Stomach (tissue), 9 donors: ENCODE measurements around the gene RNF224. TPM values are rescaled to one million over a fixed set of nuclear protein-coding genes. Genes with fewer than 3 reads are reported as not detected.
A peak's percentile ranks its signal among the peaks of the same experiment; 100 is the strongest.

Experiments used
- DNase-seq, 2 donors: peaks; one replicate each; pipeline versions ENCODE4 v3.0.0 to v3.0.0-alpha.2; 2013 to 2019
- H3K27ac ChIP-seq, 5 donors: fragments of 200-600 bp in 4 of 5; sonication (generic) in 4 of 5; one replicate each; pipeline ENCODE4 v1.5.1; 2013 to 2019; ENCODE audit warnings: mild to moderate bottlenecking in 1 of 5, moderate library complexity in 1 of 5
- H3K27me3 ChIP-seq, 3 donors: fragments of 200-600 bp; sonication (generic); one replicate each; pipeline ENCODE4 v1.5.1; 2017 to 2019; ENCODE audit warnings: mixed run types in 1 of 3
- H3K36me3 ChIP-seq, 4 donors: fragments of 200-600 bp; sonication (generic); 1 replicate in 3 of 4; 2 replicates in 1 of 4; pipeline ENCODE4 v1.5.1; 2016 to 2019
- H3K4me1 ChIP-seq, 4 donors: fragments of 200-600 bp; sonication (generic); one replicate each; pipeline ENCODE4 v1.5.1; 2016 to 2019
- H3K4me3 ChIP-seq, 4 donors: fragments of 200-600 bp; sonication (generic) in 3 of 4; one replicate each; pipeline ENCODE4 v1.5.1; 2016 to 2019; ENCODE audit warnings: mild to moderate bottlenecking in 1 of 4
- H3K9me3 ChIP-seq, 4 donors: fragments of 200-600 bp; sonication (generic); one replicate each; pipeline ENCODE4 v1.5.1; 2016 to 2019
- EP300 ChIP-seq: sonication (generic); formaldehyde crosslinking; IDR thresholded peaks from one replicate; pipeline ENCODE4 v1.6.1; 2017; ENCODE audit warnings: antibody characterized with exemption
- POLR2A ChIP-seq, 4 donors: fragments of 450-650 bp; IDR thresholded peaks; one replicate each; pipeline ENCODE4 v1.6.1; 2016; ENCODE audit warnings: antibody characterized with exemption in 4 of 4, control low read depth in 2 of 4, mild to moderate bottlenecking in 1 of 4, moderate library complexity in 1 of 4
- POLR2AphosphoS5 ChIP-seq, 3 donors: sonication (generic); formaldehyde crosslinking; IDR thresholded peaks; one replicate each; pipeline ENCODE4 v1.6.1; 2016; ENCODE audit warnings: antibody characterized with exemption in 3 of 3
- WGBS, 5 donors: extraction: QIAGEN DNeasy Blood & Tissue Kit in 3 of 5; methylation state at CpG; one replicate each; pipeline versions ENCODE4 v1.1.5 to v1.1.7; 2013 to 2018; 5-methylcytosine and 5-hydroxymethylcytosine counted together
- intact Hi-C: fragments of 100-400 bp; cut with DNase I; formaldehyde crosslinking; loops from one replicate; pipeline ENCODE4 v1.15.1; 2023; ENCODE audit warnings: low total_unique reads
- polyA plus RNA-seq, 3 donors: library from polyadenylated mRNA; stranded (reverse); fragments of 200-250 nt; gene quantifications; one replicate each; pipeline ENCODE4 v1.2.3, GENCODE V29; 2013
- total RNA-seq, 5 donors: library from RNA; depleted of rRNA; stranded (reverse); fragments of >200 nt; gene quantifications; one replicate each; pipeline versions ENCODE4 v1.1.0 to v1.2.3, GENCODE V29; 2014 to 2016
- TF ChIP-seq, protein P1 (sequence below), 7 experiments: fragments of 450-650 bp in 4 of 7; fragments of 200-600 bp in 3 of 7; sonication (generic) in 3 of 7; IDR thresholded peaks; one replicate each; pipeline ENCODE4 v1.5.1; 2016 to 2019; ENCODE audit warnings: antibody characterized with exemption in 7 of 7, control low read depth in 2 of 7, mild to moderate bottlenecking in 1 of 7
- donor health status: healthy with polysubstance abuse.
- donor health status: Bipolar disorder and iron deficiency.
- donor health status: healthy.

Gene RNF224
- total and polyA plus RNA-seq, 8 donors = 1.0 TPM; not detected in 7

DNA sequence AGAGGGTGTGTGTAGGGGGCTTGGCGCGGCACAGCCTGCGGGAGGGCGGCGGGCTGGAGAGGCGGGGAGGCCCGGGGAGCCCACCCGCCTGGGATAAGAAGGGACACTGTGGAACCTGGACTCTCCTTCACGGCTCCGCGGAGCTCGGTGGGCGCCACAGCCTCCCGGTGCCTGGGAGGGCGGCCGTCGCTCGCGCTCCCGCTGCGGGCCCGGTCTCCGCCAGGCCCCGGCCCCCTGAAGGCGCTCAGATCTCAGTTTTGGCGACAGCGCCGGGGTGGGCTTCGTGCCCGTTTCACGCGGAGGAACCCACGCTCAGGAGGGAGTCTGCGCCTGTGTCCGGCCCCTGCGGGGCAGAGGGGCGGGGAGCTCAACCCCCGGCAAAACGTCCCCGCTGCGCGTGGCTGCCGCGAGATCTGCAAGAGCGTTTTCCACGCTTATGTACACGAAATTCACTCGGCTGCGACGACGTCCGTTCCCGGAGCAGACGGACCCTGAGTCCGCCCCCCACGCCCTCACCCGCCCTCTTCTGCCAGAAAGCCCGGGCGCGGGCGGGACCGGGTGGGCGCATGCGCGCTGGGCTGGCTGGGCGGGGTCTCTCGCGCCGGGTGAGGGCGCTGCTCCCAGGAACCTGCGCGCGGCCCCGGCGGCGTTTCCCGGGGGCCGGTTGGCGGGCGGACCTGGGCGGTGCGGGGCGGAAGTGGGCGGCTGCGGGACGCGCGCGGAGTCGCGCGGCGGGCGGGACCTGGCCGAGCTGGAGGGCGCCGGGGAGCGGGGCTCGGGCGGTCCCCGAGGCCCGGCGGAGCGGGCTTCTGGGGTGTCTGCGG, 27.5 kb downstream of the RNF224 start, which contains the start of gene NELFB:
TSS of gene NELFB (plus strand) at position 704 of the 824 bp plus-strand sequence.
- 0 to 4% (median 1%) methylated on average over 37 to 105 of the region's 105 CpGs for WGBS, 5 donors
- peak; percentile 96 to 97 for DNase-seq
- Histone ChIP-seq H3K27ac (peak within 1 kb of the TSS; percentile 78 to 91 (median 83)), H3K9me3 (no peaks in the 10 kb centered on the region), H3K4me1 (peaks cover 22 to 51% (median 38%) of the 10 kb centered on the region in 4 donors), H3K27me3 (no peaks in the 10 kb centered on the region), H3K36me3 (peaks cover 4 to 32% (median 26%) of the 10 kb centered on the region in 4 donors), H3K4me3 (peak within 1 kb of the TSS; percentile 94 to 100 (median 98))
- intact Hi-C loops = no loop called here
- TF ChIP-seq, protein P1, sequence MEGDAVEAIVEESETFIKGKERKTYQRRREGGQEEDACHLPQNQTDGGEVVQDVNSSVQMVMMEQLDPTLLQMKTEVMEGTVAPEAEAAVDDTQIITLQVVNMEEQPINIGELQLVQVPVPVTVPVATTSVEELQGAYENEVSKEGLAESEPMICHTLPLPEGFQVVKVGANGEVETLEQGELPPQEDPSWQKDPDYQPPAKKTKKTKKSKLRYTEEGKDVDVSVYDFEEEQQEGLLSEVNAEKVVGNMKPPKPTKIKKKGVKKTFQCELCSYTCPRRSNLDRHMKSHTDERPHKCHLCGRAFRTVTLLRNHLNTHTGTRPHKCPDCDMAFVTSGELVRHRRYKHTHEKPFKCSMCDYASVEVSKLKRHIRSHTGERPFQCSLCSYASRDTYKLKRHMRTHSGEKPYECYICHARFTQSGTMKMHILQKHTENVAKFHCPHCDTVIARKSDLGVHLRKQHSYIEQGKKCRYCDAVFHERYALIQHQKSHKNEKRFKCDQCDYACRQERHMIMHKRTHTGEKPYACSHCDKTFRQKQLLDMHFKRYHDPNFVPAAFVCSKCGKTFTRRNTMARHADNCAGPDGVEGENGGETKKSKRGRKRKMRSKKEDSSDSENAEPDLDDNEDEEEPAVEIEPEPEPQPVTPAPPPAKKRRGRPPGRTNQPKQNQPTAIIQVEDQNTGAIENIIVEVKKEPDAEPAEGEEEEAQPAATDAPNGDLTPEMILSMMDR (IDR thresholded peaks at IDR 0.05) = peak in 1 of 7 experiments; percentile 33
- TF ChIP-seq POLR2A (IDR thresholded peaks at IDR 0.05) = no peak
- peak; percentile 33 to 85 (median 75) for TF ChIP-seq POLR2AphosphoS5 (IDR thresholded peaks at IDR 0.05)

DNA sequence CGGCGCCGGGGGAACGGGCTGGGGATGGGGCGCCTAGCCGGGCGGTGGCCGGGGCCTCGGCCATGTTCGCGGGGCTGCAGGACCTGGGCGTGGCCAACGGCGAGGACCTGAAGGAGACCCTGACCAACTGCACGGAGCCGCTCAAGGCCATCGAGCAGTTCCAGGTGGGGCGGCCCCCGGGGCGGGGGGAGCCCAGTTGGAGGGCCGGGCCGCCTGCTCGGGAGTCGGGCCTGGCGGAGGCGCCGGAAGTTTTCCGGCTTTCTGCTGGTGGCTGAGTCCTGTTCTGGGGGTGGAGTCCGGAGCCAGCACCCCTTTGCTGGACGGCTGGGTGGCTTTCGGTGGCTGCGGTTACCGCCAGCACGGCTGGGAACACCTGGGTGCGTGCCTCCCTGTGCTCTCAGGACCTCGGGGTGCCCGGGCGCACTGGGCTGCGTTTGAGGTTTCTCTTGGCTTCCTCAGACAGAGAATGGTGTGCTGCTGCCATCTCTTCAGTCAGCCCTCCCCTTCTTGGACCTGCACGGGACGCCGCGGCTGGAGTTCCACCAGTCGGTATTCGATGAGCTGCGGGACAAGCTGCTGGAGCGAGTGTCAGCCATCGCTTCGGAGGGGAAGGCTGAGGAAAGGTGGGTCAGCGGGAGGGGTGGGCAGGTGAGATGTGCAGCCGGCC, 28.3 kb downstream of the RNF224 start:
- Histone ChIP-seq H3K36me3 (peaks cover 4 to 32% (median 26%) of the 10 kb centered on the region in 4 donors), H3K4me1 (peaks cover 22 to 51% (median 38%) of the 10 kb centered on the region in 4 donors), H3K9me3 (no peaks in the 10 kb centered on the region), H3K4me3 (peak overlapping the region; percentile 94 to 100 (median 98)), H3K27me3 (no peaks in the 10 kb centered on the region), H3K27ac (peak overlapping the region; percentile 78 to 91 (median 82))
- 1 to 2% (median 1%) methylated on average over 23 to 51 of the region's 51 CpGs for WGBS, 5 donors
- TF ChIP-seq EP300 = no peak
- TF ChIP-seq POLR2A (IDR thresholded peaks at IDR 0.05) = no peak
- TF ChIP-seq POLR2AphosphoS5 (IDR thresholded peaks at IDR 0.05) = no peak
- TF ChIP-seq, protein P1 (IDR thresholded peaks at IDR 0.05) = no peak
- intact Hi-C loops = no loop called here
- no peak for DNase-seq

DNA sequence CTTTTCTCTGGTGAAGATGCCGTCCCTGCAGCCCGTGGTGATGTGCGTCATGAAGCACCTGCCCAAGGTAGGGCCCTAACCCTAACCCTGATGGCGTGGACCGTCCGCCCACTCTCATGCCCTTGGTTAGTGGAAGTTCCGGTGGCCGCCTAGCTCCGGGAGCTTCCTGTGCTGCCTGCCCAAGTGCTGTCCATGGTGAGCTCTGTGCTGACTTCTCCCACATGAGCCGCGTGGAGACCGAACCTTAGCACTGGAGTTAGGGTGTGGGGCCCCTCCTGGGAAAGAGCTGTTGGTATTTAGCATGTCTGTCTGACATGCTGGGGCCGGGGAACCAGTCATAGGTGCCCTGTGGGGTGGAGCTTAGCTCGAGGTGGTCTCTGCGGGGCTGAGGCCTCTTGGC, 29.1 kb downstream of the RNF224 start:
- no peaks in the 10 kb centered on the region for H3K27me3 ChIP-seq
- H3K36me3 ChIP-seq = peaks cover 4 to 32% (median 26%) of the 10 kb centered on the region in 4 donors
- no peak for TF ChIP-seq EP300
- no peak for TF ChIP-seq POLR2A (IDR thresholded peaks at IDR 0.05)
- TF ChIP-seq POLR2AphosphoS5 (IDR thresholded peaks at IDR 0.05) = no peak
- TF ChIP-seq, protein P1 (IDR thresholded peaks at IDR 0.05) = no peak
- H3K4me1 ChIP-seq = peaks cover 22 to 51% (median 38%) of the 10 kb centered on the region in 4 donors
- WGBS, 5 donors = 71 to 87% (median 76%) methylated on average over 15 of the region's 15 CpGs
- no peak overlapping the region for H3K27ac ChIP-seq
- intact Hi-C loops = no loop called here
- DNase-seq = no peak
- H3K9me3 ChIP-seq = no peaks in the 10 kb centered on the region
- H3K4me3 ChIP-seq = peak overlapping the region; percentile 94 to 100 (median 98)

DNA sequence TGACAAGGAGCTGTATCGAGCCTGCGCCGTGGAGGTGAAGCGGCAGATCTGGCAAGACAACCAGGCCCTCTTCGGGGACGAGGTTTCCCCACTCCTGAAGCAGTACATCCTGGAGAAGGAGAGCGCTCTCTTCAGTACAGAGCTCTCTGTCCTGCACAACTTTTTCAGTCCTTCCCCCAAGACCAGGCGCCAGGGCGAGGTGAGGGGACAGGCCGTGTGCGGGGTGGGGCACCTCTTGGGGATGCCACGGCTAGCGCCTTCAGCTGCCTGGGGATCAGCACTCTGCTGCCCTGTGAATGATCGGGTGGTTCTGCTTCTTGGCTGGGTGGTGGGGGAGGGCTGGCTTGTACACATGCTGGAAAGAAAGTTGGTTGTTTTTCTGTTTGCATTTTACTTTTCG, 29.6 kb downstream of the RNF224 start:
- intact Hi-C loops = no loop called here
- Histone ChIP-seq H3K4me3 (peak overlapping the region in 2 of 4 donors; percentile 97 to 100), H3K36me3 (peaks cover 4 to 32% (median 26%) of the 10 kb centered on the region in 4 donors), H3K4me1 (peaks cover 22 to 54% (median 39%) of the 10 kb centered on the region in 4 donors), H3K9me3 (no peaks in the 10 kb centered on the region), H3K27me3 (no peaks in the 10 kb centered on the region), H3K27ac (no peak overlapping the region)
- WGBS, 5 donors = 87 to 91% (median 89%) methylated on average over 15 of the region's 15 CpGs
- no peak for TF ChIP-seq EP300
- TF ChIP-seq POLR2A (IDR thresholded peaks at IDR 0.05) = no peak
- TF ChIP-seq, protein P1 (IDR thresholded peaks at IDR 0.05) = no peak
- TF ChIP-seq POLR2AphosphoS5 (IDR thresholded peaks at IDR 0.05) = no peak
- no peak for DNase-seq
